Fibroblast of lung (primary cell): ENCODE results near the gene KLHL3.

Source experiments
- EZH2 ChIP-seq: IDR thresholded peaks from 2 replicates; pipeline ENCODE4 v1.5.1; 2012; ENCODE audit warnings: low read length, control low read depth, mild to moderate bottlenecking; ENCODE audit errors: missing control alignments
- TF ChIP-seq, protein P1 (sequence below), 2 donors: IDR thresholded peaks in 1 of 2; conservative IDR thresholded peaks in 1 of 2; 1 replicate in 1 of 2; 2 replicates in 1 of 2; pipeline ENCODE4 v1.5.1; 2011 to 2012; ENCODE audit warnings: low read length in 2 of 2, control low read depth in 1 of 2, inconsistent platforms in 1 of 2, low read depth in 1 of 2, mild to moderate bottlenecking in 1 of 2

DNA sequence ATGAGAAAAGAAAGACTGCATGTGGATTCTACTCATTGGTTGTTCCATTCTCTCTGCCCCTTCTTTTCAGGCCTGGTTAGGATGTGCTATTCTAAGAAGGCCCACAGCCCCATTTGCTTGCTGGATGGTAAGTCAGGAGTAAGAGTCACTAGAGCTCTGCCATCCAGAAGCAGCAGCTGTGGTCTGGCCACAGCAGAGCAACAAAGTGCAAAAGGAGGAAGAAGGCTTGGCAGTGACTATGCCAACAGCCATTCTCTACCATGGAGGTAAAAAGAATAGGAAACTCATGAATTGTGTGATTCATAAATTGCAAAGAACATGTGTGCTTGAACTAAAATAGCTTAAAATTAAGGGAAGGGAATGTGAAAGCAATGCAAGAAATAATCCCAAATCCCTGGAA is 20.9 kb downstream of the KLHL3 start:
- TF ChIP-seq, protein P1, sequence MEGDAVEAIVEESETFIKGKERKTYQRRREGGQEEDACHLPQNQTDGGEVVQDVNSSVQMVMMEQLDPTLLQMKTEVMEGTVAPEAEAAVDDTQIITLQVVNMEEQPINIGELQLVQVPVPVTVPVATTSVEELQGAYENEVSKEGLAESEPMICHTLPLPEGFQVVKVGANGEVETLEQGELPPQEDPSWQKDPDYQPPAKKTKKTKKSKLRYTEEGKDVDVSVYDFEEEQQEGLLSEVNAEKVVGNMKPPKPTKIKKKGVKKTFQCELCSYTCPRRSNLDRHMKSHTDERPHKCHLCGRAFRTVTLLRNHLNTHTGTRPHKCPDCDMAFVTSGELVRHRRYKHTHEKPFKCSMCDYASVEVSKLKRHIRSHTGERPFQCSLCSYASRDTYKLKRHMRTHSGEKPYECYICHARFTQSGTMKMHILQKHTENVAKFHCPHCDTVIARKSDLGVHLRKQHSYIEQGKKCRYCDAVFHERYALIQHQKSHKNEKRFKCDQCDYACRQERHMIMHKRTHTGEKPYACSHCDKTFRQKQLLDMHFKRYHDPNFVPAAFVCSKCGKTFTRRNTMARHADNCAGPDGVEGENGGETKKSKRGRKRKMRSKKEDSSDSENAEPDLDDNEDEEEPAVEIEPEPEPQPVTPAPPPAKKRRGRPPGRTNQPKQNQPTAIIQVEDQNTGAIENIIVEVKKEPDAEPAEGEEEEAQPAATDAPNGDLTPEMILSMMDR (conservative IDR thresholded peaks at IDR 0.05 in 1 of 2, IDR thresholded peaks at IDR 0.05 in 1 of 2; ENCODE audit: low read depth in 1 of 2, low read length in 2 of 2) = no peak
- no peak for TF ChIP-seq EZH2
